H1 (cell line): ENCODE data around the gene GADD45B. TPM values are rescaled to one million over a fixed set of nuclear protein-coding genes. Genes with fewer than 3 reads are reported as not detected.

ENCODE experiments used
- CTCF ChIA-PET: fragments of 300-600 bp; sonication (Branson Sonifier 250); formaldehyde crosslinking; loops from one replicate; lab custom pipeline; 2021; ENCODE audit not compliant: partially characterized antibody; lab: Charles Lee
- POLR2A ChIA-PET: fragments of 300-600 bp; sonication (Branson Sonifier 250); formaldehyde crosslinking; loops from one replicate; lab custom pipeline; 2021; ENCODE audit warnings: inconsistent platforms; ENCODE audit not compliant: partially characterized antibody; lab: Charles Lee
- DNase-seq, 2 experiments: peaks; one replicate each; pipeline versions ENCODE4 v3.0.0 to v3.0.0-alpha.2; 2010 to 2022; ENCODE audit warnings: low spot score in 2 of 2, low read depth in 1 of 2, mixed read lengths in 1 of 2
- FAIRE-seq: peaks from 2 replicates; lab custom pipeline; 2011; peaks lifted over from hg19 to GRCh38; lab: Jason Lieb, UNC
- H2AFZ ChIP-seq: 2 replicates; pipeline ENCODE4 v1.8.1; 2012; ENCODE audit warnings: low read length, inconsistent platforms
- H2AK5ac ChIP-seq: 2 replicates; pipeline ENCODE4 v1.6.1; 2013; ENCODE audit warnings: low read depth, low read length
- H2BK120ac ChIP-seq: replicated peaks from 2 replicates; pipeline ENCODE3; 2013; ENCODE audit warnings: low read depth, low read length, inconsistent platforms
- H2BK12ac ChIP-seq: 2 replicates; pipeline ENCODE4 v1.6.1; 2013; ENCODE audit warnings: low read depth, low read length
- H2BK15ac ChIP-seq: 2 replicates; pipeline ENCODE4 v1.6.1; 2013; ENCODE audit warnings: low read length
- H2BK20ac ChIP-seq: 2 replicates; pipeline ENCODE4 v1.6.1; 2013; ENCODE audit warnings: low read length
- H2BK5ac ChIP-seq: 2 replicates; pipeline ENCODE4 v1.6.1; 2013; ENCODE audit warnings: low read depth, low read length
- H3K14ac ChIP-seq: 2 replicates; pipeline ENCODE4 v1.6.1; 2013; ENCODE audit warnings: inconsistent platforms; ENCODE audit not compliant: insufficient read length
- H3K18ac ChIP-seq: 2 replicates; pipeline ENCODE4 v1.6.1; 2013; ENCODE audit warnings: low read length; ENCODE audit errors: extremely low read depth
- H3K23ac ChIP-seq: 2 replicates; pipeline ENCODE4 v1.6.1; 2013; ENCODE audit warnings: inconsistent platforms; ENCODE audit not compliant: insufficient read length
- H3K23me2 ChIP-seq: 2 replicates; pipeline ENCODE4 v1.6.1; 2013; ENCODE audit warnings: low read depth, low read length
- H3K27ac ChIP-seq: 2 replicates; pipeline ENCODE4 v1.6.1; 2011; ENCODE audit warnings: low read depth, low read length, inconsistent platforms
- H3K27me3 ChIP-seq, 4 experiments: replicated peaks in 1 of 4; 1 replicate in 1 of 4; 2 replicates in 3 of 4; pipeline versions ENCODE4 v1.6.1 to v1.8.1; 2011 to 2013; ENCODE audit warnings: low read length in 3 of 4, mild to moderate bottlenecking in 3 of 4, inconsistent platforms in 2 of 4, mixed read lengths in 2 of 4, moderate library complexity in 1 of 4; ENCODE audit not compliant: control insufficient read depth in 3 of 4, insufficient read depth in 3 of 4; ENCODE audit errors: extremely low read depth in 1 of 4
- H3K36me3 ChIP-seq, 4 experiments: 2 replicates each; pipeline versions ENCODE4 v1.6.1 to v1.8.1; 2011 to 2013; ENCODE audit warnings: mild to moderate bottlenecking in 4 of 4, low read length in 3 of 4, moderate library complexity in 2 of 4, control low read depth in 1 of 4, inconsistent platforms in 1 of 4; ENCODE audit not compliant: insufficient read depth in 4 of 4, control insufficient read depth in 2 of 4
- H3K4ac ChIP-seq: replicated peaks from 2 replicates; pipeline ENCODE3; 2013; ENCODE audit warnings: low read length, low read depth, mixed read lengths, inconsistent platforms; ENCODE audit not compliant: insufficient read length
- H3K4me1 ChIP-seq, 4 experiments: replicated peaks in 1 of 4; 1 replicate in 1 of 4; 2 replicates in 3 of 4; pipeline versions ENCODE4 v1.6.1 to v1.8.1; 2011 to 2013; ENCODE audit warnings: low read length in 3 of 4, inconsistent platforms in 2 of 4, mixed read lengths in 1 of 4; ENCODE audit not compliant: insufficient read depth in 4 of 4, control insufficient read depth in 3 of 4
- H3K4me2 ChIP-seq, 2 experiments: 2 replicates each; pipeline versions ENCODE4 v1.6.1 to v1.8.1; 2011 to 2013; ENCODE audit warnings: low read depth in 2 of 2, low read length in 2 of 2, control low read depth in 1 of 2, inconsistent platforms in 1 of 2, mild to moderate bottlenecking in 1 of 2; ENCODE audit not compliant: insufficient read depth in 1 of 2
- H3K4me3 ChIP-seq, 4 experiments: fragments of 200-600, 300-600 bp in 1 of 4; sonication (generic), shearing (Covaris generic), sonication (Bioruptor Twin) in 1 of 4; 2 replicates each; pipeline versions ENCODE4 v1.5.1 to v1.8.1; 2011 to 2016; ENCODE audit warnings: low read length in 4 of 4, low read depth in 3 of 4, control low read depth in 2 of 4, inconsistent platforms in 2 of 4, mild to moderate bottlenecking in 2 of 4, mixed read lengths in 1 of 4, moderate library complexity in 1 of 4; ENCODE audit not compliant: insufficient read depth in 2 of 4; ENCODE audit errors: extremely low read depth in 1 of 4
- H3K56ac ChIP-seq: replicated peaks from 2 replicates; pipeline ENCODE3; 2013; ENCODE audit warnings: low read depth, mild to moderate bottlenecking, mixed read lengths, low read length, inconsistent platforms; ENCODE audit not compliant: insufficient read length
- H3K79me1 ChIP-seq: 2 replicates; pipeline ENCODE4 v1.6.1; 2013; ENCODE audit warnings: low read depth, low read length, control low read depth
- H3K79me2 ChIP-seq, 2 experiments: 2 replicates each; pipeline versions ENCODE4 v1.6.1 to v1.8.1; 2012 to 2013; ENCODE audit warnings: low read length in 2 of 2, mild to moderate bottlenecking in 2 of 2, inconsistent platforms in 1 of 2; ENCODE audit not compliant: insufficient read depth in 2 of 2, control insufficient read depth in 1 of 2
- H3K9ac ChIP-seq, 4 experiments: replicated peaks in 1 of 4; 1 replicate in 1 of 4; 2 replicates in 3 of 4; pipeline versions ENCODE4 v1.6.1 to v1.8.1; 2011 to 2013; ENCODE audit warnings: low read depth in 3 of 4, low read length in 3 of 4, control low read depth in 2 of 4, mild to moderate bottlenecking in 2 of 4, moderate library complexity in 2 of 4, inconsistent platforms in 1 of 4; ENCODE audit errors: extremely low read depth in 1 of 4
- H3K9me3 ChIP-seq, 2 experiments: 2 replicates each; pipeline versions ENCODE4 v1.6.1 to v1.8.1; 2012 to 2013; ENCODE audit warnings: mild to moderate bottlenecking in 2 of 2, moderate library complexity in 2 of 2, control low read depth in 1 of 2, inconsistent platforms in 1 of 2, low read depth in 1 of 2, low read length in 1 of 2, mixed read lengths in 1 of 2; ENCODE audit not compliant: insufficient read depth in 2 of 2
- H4K20me1 ChIP-seq, 2 experiments: replicated peaks in 1 of 2; 2 replicates each; pipeline versions ENCODE3 to v1.8.1; 2011 to 2013; ENCODE audit warnings: inconsistent platforms in 2 of 2, low read length in 2 of 2, mild to moderate bottlenecking in 1 of 2; ENCODE audit not compliant: insufficient read depth in 2 of 2, control insufficient read depth in 1 of 2
- H4K5ac ChIP-seq: 2 replicates; pipeline ENCODE4 v1.6.1; 2013; ENCODE audit warnings: low read length, low read depth, mixed read lengths, inconsistent platforms; ENCODE audit not compliant: insufficient read length
- H4K8ac ChIP-seq: 2 replicates; pipeline ENCODE4 v1.8.0; 2013; ENCODE audit warnings: mild to moderate bottlenecking, moderate library complexity, low read length, inconsistent platforms; ENCODE audit not compliant: insufficient read depth; ENCODE audit errors: extremely low read depth
- H4K91ac ChIP-seq: replicated peaks from 2 replicates; pipeline ENCODE3; 2013; ENCODE audit warnings: low read length, mixed read lengths, inconsistent platforms; ENCODE audit not compliant: insufficient read length
- CHD2 ChIP-seq: IDR thresholded peaks from 2 replicates; pipeline ENCODE4 v1.6.1; 2012; ENCODE audit warnings: low read length, improper control_type of control experiment
- CREB1 ChIP-seq: IDR thresholded peaks from 2 replicates; pipeline ENCODE4 v1.6.1; 2012; ENCODE audit warnings: inconsistent platforms
- EP300 ChIP-seq, 2 experiments: IDR thresholded peaks; 1 replicate in 1 of 2; 2 replicates in 1 of 2; pipeline ENCODE4 v1.6.1; 2011 to 2012; ENCODE audit warnings: low read depth in 2 of 2, low read length in 2 of 2, mild to moderate bottlenecking in 2 of 2, borderline replicate concordance in 1 of 2, inconsistent platforms in 1 of 2, moderate library complexity in 1 of 2
- KDM5A ChIP-seq: fragments of 200-600 bp; IDR thresholded peaks from 2 replicates; pipeline ENCODE4 v1.7.1; 2012; ENCODE audit warnings: mild to moderate bottlenecking, low read length, inconsistent platforms, mixed read lengths
- MAFK ChIP-seq: IDR thresholded peaks from 2 replicates; pipeline ENCODE4 v1.6.1; 2012; ENCODE audit warnings: low read depth, mild to moderate bottlenecking, improper control_type of control experiment, low read length
- POLR2AphosphoS5 ChIP-seq: IDR thresholded peaks from 2 replicates; pipeline ENCODE4 v1.6.1; 2011; ENCODE audit warnings: low read depth, low read length
- WGBS, 2 experiments: shearing (Covaris generic) in 1 of 2; methylation state at CpG; one replicate each; pipeline versions ENCODE4 v1.1.6 to v1.1.7; 2013 to 2015; ENCODE audit warnings: low lambda C conversion rate in 2 of 2, mixed read lengths in 2 of 2, inconsistent platforms in 1 of 2, low coverage in 1 of 2, missing lambda C conversion rate in 1 of 2; ENCODE audit not compliant: insufficient replicate concordance in 2 of 2, insufficient coverage in 1 of 2, insufficient read length in 1 of 2; ENCODE audit errors: extremely low coverage in 1 of 2, missing lambda C conversion rate in 1 of 2; 5-methylcytosine and 5-hydroxymethylcytosine counted together
- polyA plus RNA-seq, 7 experiments: library from polyadenylated mRNA; depleted of rRNA in 3 of 7; stranded (reverse) in 5 of 7; unstranded in 2 of 7; fragments of >200 nt in 5 of 7; fragments of 200-250 nt in 2 of 7; gene quantifications; 1 replicate in 5 of 7; 2 replicates in 1 of 7; 4 replicates in 1 of 7; pipeline versions ENCODE4 v1.2.1 to v1.2.3, GENCODE V29; 2011 to 2013; ENCODE audit warnings: missing spikeins in 2 of 7, mixed read lengths in 2 of 7
- total RNA-seq: library from RNA; stranded (reverse); fragmentation: NEBNext Ultra II Directional; extraction: Animal tissue kit (Norgen Biotek cat#: 25700); gene quantifications from 2 replicates; pipeline ENCODE4 v1.2.1, GENCODE V29; 2021

Gene GADD45B
- total and polyA plus RNA-seq, 2 of the 8 experiments (the other 6 are each of a cell fraction or from before 2014, with no cell fraction given): 7.4 to 11.4 TPM

GRCh38 chr19:2481466-2481865 is 5.5 kb downstream of the GADD45B start:
- Histone ChIP-seq H3K4ac (no peak overlapping the region), H3K18ac (no peak overlapping the region), H4K20me1 (peaks cover 10 to 12% of the 10 kb centered on the region in 2 experiments), H2BK12ac (no peak overlapping the region), H2AFZ (no peak overlapping the region), H3K36me3 (peaks cover 0 to 5% (median 0%) of the 10 kb centered on the region in 4 experiments; a peak in 1 of 8 replicates), H3K4me2 (no peak overlapping the region), H3K9ac (no peak overlapping the region), H3K4me1 (peaks cover 0 to 12% (median 9%) of the 10 kb centered on the region in 4 experiments; a peak in 6 of 7 replicates), H4K8ac (no peak overlapping the region), H2BK20ac (no peak overlapping the region), H3K4me3 (no peak overlapping the region), H3K27ac (no peak overlapping the region), H3K27me3 (peaks cover 7 to 29% (median 26%) of the 10 kb centered on the region in 4 experiments), H2BK5ac (no peak overlapping the region; the same call in 1 of the 2 replicates), H4K5ac (no peak overlapping the region), H3K79me2 (peaks cover 0 to 7% of the 10 kb centered on the region in 2 experiments; a peak in 1 of 4 replicates), H2BK15ac (peak overlapping the region; percentile 31; the same call in 1 of the 2 replicates), H4K91ac (peak overlapping the region; percentile 42), H3K23me2 (peaks cover 17% of the 10 kb centered on the region; the same call in 1 of the 2 replicates), H3K79me1 (0 out of 2 replicates have a peak, but pooled peaks cover 4% of the 10 kb centered on the region), H3K9me3 (peaks cover 0 to 8% of the 10 kb centered on the region in 2 experiments; a peak in 2 of 4 replicates), H3K56ac (no peak overlapping the region), H2BK120ac (no peak overlapping the region), H3K23ac (no peak overlapping the region), H2AK5ac (0 out of 2 replicates have a peak overlapping the region, but pooled peaks have one; percentile 1), H3K14ac (no peak overlapping the region)
- ChIA-PET CTCF (interaction anchor here (0.5 to 8.0 kb wide), 5 partner anchors 42 to 129 kb away, joined by 3 to 96 read pairs (median 4); no protein-coding TSS in a partner anchor), POLR2A (interaction anchor here (1.0 to 9.2 kb wide), 2 partner anchors 11 to 59 kb away, joined by 3 to 216 read pairs; no protein-coding TSS in a partner anchor)
- 84% methylated on average over 16 of the region's 16 CpGs; no CpG with 5 or more reads in 1 of the 2 experiments for WGBS, 2 experiments
- DNase-seq: no peak
- TF ChIP-seq CREB1: no peak
- TF ChIP-seq EP300 (IDR thresholded peaks at IDR 0.05; ENCODE audit: borderline replicate concordance in 1 of 2, low read depth in 2 of 2, low read length in 2 of 2): no peak
- TF ChIP-seq POLR2AphosphoS5: no peak
- TF ChIP-seq KDM5A: no peak
- TF ChIP-seq MAFK: no peak
- TF ChIP-seq CHD2: no peak
- no peak for FAIRE-seq
